ENCODE measurements around the gene AGTPBP1.

DNA sequence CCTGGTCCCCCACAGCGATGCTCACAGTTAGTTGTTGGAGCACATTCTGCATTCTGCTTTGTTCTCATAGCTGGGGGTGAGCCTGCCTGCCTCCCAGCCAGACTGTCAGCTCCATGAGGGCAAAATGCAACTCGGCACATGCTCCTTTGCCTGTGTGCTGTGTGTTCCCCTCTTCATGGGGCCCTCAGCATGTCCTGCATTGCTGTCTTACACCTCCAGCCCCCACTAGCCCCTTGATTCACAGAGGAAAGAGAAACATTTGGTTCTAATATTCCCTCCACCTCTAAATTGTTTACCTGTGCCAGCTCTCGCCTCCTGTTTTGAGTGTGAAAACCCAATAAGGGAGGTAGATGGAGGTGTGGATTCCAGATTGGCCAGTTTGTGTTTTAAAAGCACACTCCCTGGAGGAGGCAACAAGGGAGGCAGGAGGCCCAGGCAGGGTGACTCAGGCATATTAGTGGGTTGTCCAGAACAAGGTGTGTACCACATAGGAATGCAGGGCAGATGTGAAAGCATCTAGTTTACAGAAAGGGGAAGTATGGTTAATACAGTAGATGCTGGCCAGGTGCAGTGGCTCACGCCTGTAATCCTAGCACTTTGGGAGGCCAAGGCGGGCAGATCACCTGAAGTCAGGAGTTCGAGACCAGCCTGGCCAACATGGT lies 224.6 kb downstream of the AGTPBP1 start:
- TF ChIP-seq, protein P1, sequence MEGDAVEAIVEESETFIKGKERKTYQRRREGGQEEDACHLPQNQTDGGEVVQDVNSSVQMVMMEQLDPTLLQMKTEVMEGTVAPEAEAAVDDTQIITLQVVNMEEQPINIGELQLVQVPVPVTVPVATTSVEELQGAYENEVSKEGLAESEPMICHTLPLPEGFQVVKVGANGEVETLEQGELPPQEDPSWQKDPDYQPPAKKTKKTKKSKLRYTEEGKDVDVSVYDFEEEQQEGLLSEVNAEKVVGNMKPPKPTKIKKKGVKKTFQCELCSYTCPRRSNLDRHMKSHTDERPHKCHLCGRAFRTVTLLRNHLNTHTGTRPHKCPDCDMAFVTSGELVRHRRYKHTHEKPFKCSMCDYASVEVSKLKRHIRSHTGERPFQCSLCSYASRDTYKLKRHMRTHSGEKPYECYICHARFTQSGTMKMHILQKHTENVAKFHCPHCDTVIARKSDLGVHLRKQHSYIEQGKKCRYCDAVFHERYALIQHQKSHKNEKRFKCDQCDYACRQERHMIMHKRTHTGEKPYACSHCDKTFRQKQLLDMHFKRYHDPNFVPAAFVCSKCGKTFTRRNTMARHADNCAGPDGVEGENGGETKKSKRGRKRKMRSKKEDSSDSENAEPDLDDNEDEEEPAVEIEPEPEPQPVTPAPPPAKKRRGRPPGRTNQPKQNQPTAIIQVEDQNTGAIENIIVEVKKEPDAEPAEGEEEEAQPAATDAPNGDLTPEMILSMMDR (IDR thresholded peaks at IDR 0.05) = no peak
- TF ChIP-seq POLR2A (IDR thresholded peaks at IDR 0.05) = no peak
